ENCODE results near the gene FBXW11. TPM values are rescaled to one million over a fixed set of nuclear protein-coding genes. Genes with fewer than 3 reads are reported as not detected.
"Not testable (repeated sequence)": the region's sequence is repeated elsewhere in the genome, so short reads cannot be mapped to it uniquely, and the experiment has no call there.

Gene FBXW11
- polyA plus RNA-seq, 5 donors, result 44.7 to 58.4 (median 53.4) TPM

DNA sequence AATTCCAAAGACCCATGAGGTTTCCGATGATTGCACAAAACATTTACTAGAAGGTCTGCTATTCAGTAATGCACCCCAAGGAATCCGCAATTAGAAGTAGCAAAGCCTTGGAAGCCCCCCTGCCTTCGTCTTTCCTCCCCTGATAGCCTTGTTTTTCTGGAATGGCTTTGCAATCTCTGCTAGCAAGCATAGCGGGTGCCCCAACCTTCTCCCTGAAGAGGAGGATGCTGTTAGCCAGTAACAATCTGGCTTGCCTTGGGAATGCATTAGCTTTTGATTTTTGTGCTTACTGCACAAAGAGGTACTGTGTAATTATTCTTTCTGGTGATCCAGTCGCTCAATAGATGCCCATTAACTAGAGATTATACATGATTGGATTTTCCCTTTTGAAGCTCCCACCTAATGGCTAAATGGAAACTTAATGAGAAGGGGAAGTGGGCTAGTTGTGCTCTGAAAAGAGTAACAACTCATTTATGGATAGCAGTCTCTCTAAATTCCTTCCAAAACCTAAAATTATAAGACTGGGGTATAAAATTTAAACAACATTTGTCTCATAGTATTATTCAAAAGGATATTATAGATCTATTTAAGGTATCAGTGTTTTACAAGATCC lies 91.6 kb downstream of the FBXW11 start:
- no peak for DNase-seq

DNA sequence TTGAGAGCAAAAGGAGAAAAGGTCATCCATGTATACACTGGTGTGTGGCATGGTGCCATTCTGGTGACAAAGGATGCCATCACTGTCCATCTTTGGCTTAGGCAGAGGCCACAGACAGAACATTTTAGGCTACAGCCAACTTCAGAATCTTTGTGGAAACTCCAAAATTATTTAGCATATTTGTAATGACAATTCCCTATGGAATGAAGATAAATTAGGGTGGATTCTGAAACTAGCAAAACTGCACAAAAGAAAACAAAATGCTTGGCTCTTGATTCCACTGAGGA lies 92.5 kb downstream of the FBXW11 start:
- DNase-seq, result no peak

DNA sequence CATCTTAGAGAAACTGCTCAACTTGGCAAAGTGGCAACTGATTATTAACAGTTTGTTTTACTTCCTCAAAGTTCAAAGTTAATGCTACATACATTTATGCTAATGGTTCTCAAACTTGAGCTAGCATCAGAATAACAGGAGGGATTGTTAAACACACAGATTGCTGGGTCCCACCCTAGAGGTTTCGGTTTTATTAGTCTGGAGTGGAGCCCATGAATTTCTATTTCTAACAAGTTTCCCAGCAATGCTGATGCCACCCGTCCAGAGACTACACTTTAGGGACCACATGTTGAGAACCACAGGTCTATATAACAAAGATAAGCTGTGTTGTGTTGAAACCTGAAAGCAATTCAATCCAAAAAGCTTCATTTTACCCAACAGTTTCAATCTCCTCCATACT lies 95.3 kb downstream of the FBXW11 start:
- no peak for DNase-seq

DNA sequence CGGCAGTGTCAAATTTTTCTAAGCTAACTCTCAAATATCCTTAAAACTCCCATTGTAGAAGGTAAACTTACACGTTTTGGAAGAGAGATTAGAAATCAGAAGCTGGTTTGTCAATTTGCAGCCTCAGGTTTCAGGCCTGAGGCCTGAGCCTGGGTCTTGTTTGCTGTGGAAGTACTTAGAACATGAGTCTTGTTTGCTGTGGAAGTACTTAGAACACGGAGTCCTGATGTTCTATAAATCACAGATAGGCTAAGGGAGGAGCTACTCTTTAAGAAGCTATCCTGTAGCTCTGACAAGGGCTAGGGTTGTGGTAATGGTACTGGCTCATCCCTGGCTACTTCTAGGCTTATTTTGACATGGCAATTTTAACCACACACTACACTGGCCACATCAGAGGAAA lies 97.8 kb downstream of the FBXW11 start:
- no peak for DNase-seq

DNA sequence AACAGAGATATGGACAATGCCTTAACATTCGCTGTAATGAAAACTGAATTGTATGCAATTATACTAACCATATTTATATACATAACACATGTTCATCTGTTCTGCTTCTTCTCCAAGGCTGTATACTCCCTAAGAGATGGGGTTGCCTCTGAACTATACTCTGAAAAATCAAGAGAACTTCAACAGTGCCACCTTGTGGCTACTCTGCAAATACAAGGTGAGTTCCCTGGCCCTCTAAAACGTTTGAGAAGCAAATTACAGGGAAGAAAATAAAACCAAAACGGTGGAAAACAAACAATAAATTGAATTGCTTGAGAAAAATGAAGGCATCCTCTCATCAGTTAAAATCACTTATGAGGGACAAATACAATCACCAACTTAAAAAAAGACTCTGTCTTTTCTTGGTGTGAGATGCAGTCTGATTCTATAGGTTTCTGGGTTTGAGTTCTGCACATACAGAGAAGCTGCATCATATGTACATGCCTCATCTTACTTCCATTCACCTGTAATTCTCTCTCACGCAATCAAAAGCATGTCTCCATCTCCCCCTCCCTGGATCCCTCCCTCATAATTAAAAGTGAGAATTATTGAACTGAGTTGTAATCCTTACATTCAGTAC lies 98.6 kb downstream of the FBXW11 start:
- peak; percentile 38 to 66 for DNase-seq

DNA sequence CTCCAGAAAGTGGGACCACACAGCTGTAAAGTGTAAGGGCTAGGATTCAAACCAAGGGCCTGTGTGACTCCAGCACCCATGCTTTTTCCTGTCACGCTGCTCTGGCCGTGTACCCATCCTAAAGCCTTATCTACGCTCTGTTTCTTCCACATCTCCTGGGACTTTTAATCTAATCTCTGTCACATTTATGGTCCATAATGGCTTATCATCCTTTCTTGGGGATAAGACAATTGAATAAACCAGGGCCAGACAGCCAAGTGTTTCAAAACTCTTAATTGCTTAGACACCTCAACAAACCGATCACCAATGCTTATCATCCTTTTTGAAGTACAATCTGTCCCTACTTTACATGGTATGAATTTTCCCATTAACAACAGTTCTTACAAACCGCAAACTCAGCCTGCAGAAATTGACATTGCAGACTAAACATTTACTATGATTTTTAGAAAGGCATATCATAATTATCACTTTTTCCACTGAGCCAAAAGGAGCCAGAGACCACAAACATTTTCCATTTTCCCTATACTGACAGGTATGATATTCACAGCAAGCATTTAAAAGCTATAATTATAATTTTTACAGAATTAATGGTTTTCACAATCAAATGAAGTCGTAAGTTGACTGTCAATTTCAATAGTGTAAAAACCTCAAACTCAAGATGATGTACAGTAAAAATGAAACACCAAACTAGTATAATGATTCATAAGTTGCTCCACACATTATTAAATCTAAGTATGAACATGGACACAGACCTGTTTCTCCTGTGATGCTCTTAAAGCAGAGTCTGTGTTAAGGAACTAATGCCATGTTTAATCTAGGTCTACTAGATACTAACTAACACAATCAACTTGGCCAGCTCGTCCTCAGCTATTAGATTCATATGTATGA lies 99.5 kb downstream of the FBXW11 start:
- no peak for DNase-seq

DNA sequence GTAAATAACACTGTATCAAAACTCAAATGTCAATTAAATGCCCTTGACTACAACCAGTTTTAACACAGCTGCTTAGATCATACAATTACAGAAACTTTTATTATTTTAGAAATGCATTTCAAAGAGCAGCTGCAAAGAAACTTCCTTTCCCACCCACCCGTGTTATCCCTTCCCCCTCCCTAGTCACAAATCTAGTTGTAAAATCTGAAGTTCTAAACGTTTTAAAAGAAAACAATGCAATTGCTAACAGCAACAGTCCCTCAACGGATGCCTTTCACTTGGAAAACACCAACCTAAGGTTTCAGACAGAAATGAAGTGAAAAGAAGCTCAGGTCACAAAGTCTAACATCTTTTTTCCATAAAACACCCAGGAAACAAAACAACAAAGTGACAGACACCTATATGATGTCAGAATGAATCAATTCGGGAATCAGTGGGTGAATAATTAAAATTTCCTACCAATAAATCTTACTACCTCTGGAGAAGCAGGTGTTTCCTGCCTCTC lies 100.3 kb downstream of the FBXW11 start:
- no peak for DNase-seq

DNA sequence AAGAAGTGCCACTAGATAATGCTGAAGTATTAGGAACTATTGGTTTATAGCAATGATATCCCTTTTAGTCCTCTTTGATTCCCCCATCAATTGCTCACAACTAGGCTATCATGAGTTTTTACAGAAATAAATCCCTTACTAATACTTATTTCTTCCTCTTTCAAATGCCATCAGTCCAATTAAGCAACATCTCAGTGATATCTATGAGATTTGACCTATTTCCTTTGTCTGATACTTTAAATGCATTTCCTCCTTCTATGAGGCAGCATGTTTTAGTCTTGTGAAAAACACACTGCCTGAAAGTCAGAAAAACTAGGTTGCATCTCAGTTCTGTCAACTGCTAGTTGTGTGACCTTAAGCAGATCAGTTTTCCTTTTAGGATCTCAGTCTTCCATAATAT lies 101.6 kb downstream of the FBXW11 start:
- DNase-seq, result no peak

DNA sequence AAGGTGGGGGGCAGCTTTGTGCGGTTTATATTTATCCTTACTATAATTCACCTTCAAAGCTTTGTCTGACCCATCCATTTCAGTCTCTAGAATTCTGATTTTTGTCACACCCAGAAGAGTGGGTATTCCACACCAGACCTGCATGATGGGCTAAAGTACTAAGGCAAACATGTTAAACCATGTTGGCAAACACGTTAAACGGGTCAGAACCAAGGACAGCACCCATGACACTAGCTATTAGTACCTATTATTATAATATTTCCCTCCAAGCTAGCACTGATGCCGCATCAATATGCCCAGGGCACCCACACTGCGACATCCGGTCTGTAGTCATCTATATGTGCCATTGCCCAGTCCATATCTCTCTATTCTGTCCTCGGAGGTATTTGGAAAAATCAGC lies 104.7 kb downstream of the FBXW11 start:
- DNase-seq, result no peak

DNA sequence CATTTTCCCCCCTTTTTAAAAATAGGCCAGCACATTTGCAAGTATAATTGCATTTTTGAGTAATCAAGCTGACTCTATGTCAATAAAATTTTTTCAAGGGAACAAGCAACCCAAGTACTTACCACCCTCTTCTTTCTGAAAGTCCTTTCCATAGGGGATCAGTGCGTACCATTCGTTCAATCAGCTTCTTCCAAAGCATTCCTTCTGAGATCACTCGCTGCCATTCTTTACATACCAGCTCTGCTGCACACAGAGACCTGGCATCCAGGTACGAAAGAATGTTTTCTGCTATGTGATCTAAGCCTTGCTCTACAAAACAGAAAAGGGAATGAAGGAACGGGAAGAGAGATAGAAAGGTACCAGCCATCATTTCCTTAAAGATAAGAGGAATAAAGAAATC lies 106.6 kb downstream of the FBXW11 start:
- no peak for DNase-seq

DNA sequence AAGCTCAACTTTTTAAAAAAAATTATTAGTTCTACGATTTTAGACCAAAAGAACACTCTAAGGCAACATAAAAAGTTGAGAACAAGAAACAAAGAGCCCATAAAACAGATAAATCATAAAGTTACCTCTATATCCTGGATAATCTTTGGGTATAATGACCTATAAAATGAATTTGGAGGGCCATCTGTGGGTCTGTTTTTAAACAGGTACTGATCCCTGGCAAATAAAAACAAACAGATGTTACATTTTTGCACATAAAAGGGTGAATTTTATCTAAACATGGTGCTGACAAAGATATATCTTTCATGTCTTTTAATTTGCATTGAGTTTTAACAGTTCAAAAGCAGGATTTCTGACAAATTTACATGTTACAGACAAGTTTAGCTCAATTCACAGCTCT lies 107.6 kb downstream of the FBXW11 start:
- DNase-seq, result no peak

DNA sequence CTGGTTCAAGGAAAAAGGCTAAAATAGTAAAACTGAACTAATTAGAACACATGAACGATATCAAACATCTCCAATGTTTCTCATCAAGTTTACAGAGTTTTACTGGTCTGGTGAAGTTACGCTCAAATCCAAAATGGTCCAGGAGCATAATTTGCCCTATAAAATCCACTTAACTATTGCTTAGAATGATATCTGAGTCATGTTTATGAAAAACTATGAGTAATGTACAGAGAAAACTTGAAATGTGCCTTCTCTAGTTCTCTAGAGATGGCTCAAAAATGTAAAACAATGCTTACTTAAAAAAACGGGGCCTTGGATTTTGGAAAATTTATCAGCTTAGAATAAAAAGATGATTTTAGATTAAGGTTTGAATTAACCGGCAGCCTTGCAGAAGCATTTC lies 108.1 kb downstream of the FBXW11 start:
- no peak for DNase-seq

DNA sequence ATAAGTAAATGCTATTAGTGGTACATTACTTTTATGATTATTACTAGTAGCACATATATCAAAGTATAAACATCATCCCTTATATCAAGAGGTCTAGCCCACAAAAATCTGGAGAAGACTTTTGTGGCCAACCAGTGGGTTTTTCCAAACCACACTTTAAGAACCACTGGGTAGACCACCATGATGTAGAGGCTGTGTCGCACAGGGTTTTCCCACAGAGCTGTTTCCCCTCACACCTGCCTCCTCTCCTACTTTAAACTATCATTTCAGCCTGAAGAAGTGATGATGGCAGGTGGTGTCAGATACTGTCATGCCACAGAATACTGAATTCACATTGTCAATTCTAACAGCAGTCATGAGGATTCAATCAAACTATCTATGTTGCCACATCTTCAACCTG lies 109.2 kb downstream of the FBXW11 start:
- no peak for DNase-seq

DNA sequence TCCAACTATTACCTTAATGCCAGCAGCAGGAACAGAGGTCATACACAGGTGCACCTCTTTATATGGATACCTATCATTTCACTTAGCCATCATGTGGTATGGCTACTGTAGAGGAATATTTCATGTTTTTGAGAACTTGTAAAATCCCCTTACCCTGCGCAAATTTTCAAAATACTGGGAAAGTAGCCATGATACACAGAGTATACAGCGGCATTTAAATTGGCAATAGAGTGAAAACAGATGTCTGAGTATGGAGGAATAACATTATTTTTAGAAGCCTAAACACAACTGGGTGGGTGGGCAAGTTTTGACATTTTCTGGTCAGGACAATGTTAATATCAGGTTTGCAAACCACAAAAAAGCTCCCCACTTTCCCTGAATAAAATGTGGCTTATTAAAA lies 111.4 kb downstream of the FBXW11 start:
- DNase-seq, result no peak

DNA sequence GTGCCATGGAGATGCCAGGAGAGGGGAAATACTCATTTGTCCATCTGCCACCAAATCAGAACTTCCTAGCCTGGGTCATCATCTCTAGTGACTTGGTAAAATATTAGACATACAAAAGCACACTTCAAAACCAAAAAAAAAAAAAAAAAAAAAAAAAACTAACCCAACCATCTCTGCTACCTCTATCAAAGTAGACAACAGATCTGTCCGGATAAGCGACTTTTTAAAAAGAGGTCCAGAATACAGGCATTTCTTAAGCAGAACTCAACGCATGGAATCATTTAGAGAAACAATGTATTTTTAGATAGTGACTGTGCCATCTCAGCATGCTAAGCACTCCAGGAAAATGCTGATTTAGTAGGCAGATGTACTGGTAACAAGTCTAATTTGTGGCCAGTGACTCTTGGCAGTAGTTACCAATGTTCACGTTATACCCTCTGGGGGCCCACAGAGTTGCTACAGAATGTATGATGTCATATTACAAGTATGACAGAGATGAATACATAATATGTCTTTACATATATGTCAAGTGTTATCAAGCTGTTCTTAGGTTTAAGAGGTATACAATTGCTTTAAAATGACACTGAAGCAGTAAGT lies 113.0 kb downstream of the FBXW11 start:
- DNase-seq, result no peak

DNA sequence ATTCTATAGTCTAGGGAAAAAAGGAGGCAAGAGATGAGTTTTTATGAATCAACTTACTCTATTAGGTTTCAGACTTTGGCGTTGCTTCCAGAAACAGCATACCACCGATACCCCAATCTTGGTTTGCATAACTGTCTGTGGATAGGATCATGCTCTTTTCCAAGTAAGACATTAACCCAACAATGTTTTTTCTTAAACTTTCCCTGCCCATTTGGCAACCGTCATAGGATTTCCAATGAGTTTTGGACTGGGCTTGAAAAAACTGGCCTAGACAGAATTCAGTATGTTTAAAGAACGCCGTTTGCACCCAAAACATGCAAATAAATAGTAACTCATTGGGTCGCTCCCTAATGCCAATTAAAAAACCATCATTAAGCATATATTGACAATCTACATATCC lies 114.8 kb downstream of the FBXW11 start:
- no peak for DNase-seq

DNA sequence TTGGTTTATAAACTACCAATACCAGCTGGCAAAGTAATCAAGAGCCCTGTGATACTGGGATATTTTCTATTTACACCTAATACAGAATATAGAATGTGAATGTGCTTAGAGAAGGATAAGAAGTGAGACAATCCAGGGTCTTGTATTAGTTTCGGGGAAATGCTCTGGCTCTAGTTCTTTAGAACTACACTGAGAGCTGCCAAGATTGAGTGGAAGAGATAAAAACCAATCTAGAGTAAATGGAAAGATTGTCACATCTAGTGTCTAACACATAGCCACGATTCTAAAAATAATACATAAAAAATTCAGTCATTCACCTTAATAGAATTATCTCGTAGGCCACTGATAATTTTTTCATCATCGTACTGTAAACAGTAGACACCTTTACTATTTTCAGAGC lies 115.3 kb downstream of the FBXW11 start:
- DNase-seq, result no peak

DNA sequence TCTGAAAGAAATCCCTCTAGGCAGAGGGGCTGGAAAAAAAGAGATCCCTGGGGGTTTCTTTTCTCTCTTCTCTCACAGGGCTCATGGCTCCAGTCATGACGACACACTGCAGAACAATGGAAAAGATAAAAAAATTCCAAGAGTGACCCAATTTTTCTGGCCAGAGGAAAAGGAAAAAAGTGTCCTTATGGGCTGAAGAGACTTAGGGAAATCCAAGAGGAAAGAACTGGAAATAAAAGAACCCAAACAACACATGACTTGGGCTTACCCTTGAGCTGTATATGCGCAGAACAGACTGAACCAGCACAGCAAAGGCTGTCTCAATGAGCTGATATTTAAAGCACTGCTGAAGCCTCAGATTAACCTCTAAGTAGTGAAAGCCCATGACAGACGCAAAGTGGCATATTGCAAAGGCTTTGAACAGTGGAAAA lies 118.4 kb downstream of the FBXW11 start:
- no peak for DNase-seq

DNA sequence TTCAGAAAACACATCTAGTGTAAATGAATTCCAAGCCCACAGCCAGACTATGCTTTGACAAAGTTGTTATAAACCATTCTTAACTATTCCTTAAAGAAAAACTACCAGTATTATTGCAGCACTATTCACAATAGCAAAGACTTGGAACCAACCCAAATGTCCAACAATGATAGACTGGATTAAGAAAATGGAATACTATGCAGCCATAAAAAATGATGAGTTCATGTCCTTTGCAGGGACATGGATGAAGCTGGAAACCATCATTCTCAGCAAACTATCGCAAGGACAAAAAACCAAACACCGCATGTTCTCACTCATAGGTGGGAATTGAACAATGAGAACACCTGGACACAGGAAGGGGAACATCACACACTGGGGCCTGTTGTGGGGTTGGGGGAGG lies 120.4 kb downstream of the FBXW11 start:
- not testable (repeated sequence) for DNase-seq

DNA sequence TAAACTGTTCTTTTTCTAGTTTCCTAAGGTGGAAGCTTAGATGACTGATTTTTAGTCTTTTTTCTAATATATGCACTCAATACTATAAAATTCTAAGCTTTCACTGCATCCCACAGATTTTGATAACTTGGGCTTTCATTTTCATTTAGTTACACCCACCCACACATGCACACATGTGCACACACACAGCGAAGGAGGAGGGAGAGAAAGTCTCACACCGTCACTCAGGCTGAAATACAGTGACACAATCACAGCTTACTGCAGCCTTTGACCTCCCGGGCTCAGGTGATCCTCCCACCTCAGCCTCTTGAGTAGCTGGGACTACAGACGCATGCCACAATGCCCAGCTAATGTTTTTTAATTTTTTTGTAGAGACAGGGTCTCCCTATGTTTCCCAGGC lies 124.3 kb downstream of the FBXW11 start:
- DNase-seq, result no peak

DNA sequence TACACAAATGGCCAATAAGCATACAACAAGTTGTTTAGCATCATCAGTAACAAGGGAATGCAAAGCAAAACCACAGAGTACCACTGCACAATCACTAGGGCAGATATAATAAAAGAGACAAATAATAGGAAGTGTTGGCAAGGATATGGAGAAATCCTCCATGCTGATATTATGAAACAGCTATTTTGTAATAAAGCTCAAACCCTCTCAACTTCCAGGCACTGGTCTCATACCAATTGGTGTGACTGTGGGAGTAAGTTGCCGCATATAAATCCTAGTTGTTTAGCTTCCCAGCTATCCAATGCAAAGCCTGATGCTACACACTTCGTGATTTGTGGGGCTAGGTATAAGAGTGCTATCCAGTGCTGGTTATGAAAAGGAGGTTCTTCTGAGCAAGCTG lies 132.2 kb downstream of the FBXW11 start:
- no peak for DNase-seq

DNA sequence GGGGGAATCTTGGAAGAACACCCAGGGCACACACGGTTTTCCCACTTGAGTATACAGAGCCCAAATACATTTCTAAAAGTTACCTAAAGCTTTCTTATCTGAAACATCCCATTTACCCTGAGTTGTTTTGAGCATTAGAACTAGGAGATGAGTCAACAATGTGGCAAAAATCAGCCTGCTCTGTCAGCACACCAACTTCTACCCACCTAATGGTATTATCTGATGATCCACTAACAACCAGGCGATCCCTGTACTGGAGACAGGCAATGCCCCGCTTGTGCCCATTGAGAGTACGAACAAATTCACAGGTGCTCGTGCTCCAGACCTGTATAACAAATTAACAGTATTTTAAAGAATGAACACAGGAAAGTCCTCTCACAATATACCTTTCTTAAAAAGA lies 133.8 kb downstream of the FBXW11 start:
- no peak for DNase-seq

DNA sequence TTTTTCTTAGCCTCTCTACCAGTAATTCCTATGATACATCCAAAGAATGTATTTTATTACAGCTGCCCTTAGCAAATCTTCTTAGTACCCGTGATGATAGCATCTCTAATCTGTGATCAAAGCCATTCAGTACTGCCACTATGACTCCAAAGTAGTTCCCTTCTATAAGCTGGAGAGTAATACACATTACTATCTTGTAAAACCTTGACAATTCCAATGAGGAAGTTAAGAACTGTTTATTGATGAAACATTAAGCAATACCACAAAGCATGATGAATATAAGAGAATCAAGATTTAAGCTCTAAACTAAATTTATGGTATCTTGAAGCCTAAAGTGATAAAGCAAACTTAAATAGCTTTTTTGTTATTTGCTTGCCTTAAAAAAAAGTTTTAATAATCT lies 134.7 kb downstream of the FBXW11 start:
- no peak for DNase-seq
